Esophagus muscularis mucosa (tissue), 4 donors: ENCODE measurements around the gene MAP2. TPM values are rescaled to one million over a fixed set of nuclear protein-coding genes. Genes with fewer than 3 reads are reported as not detected.

Experiments
- DNase-seq: peaks from one replicate; pipeline ENCODE4 v3.0.0-alpha.2; 2017; ENCODE audit errors: extremely low spot score
- H3K27ac ChIP-seq, 4 donors: fragments of 200-600 bp; sonication (generic); replicated peaks in 1 of 4; 1 replicate in 3 of 4; 2 replicates in 1 of 4; pipeline ENCODE4 v1.5.1; 2016 to 2019; ENCODE audit warnings: mild to moderate bottlenecking in 1 of 4
- H3K27me3 ChIP-seq, 4 donors: fragments of 200-600 bp; sonication (generic); one replicate each; pipeline versions ENCODE4 v1.5.1 to v1.6.0; 2016 to 2019
- H3K36me3 ChIP-seq, 4 donors: fragments of 200-600 bp; sonication (generic); one replicate each; pipeline ENCODE4 v1.5.1; 2016 to 2019
- H3K4me1 ChIP-seq, 4 donors: fragments of 200-600 bp; sonication (generic); one replicate each; pipeline ENCODE4 v1.5.1; 2016 to 2019
- H3K4me3 ChIP-seq, 4 donors: fragments of 200-600 bp; sonication (generic); 1 replicate in 2 of 4; 2 replicates in 2 of 4; pipeline ENCODE4 v1.5.1; 2016 to 2019; ENCODE audit warnings: mild to moderate bottlenecking in 4 of 4, moderate library complexity in 1 of 4
- H3K9me3 ChIP-seq, 4 donors: fragments of 200-600 bp; sonication (generic); 1 replicate in 3 of 4; 2 replicates in 1 of 4; pipeline ENCODE4 v1.5.1; 2016 to 2019
- EP300 ChIP-seq: sonication (generic); formaldehyde crosslinking; IDR thresholded peaks from one replicate; pipeline ENCODE4 v1.6.1; 2017; ENCODE audit warnings: antibody characterized with exemption
- POLR2A ChIP-seq: fragments of 450-650 bp; IDR thresholded peaks from one replicate; pipeline ENCODE4 v1.6.1; 2017; ENCODE audit warnings: antibody characterized with exemption, moderate library complexity, mild to moderate bottlenecking, low read depth
- POLR2AphosphoS5 ChIP-seq, 2 donors: sonication (generic); formaldehyde crosslinking; IDR thresholded peaks; one replicate each; pipeline ENCODE4 v1.6.1; 2017; ENCODE audit warnings: antibody characterized with exemption in 2 of 2
- WGBS: methylation state at CpG from one replicate; pipeline ENCODE4 v1.1.5; 2018; 5-methylcytosine and 5-hydroxymethylcytosine counted together
- intact Hi-C: fragments of 100-400 bp; cut with DNase I; formaldehyde crosslinking; loops from one replicate; pipeline ENCODE4 v1.15.1; 2023
- total RNA-seq, 4 donors: library from RNA; depleted of rRNA; stranded (reverse); fragments of >200 nt; gene quantifications; one replicate each; pipeline versions ENCODE4 v1.1.0 to v1.2.1, GENCODE V29; 2016
- TF ChIP-seq, protein P1 (sequence below), 3 experiments: fragments of 200-600 bp in 2 of 3; fragments of 450-650 bp in 1 of 3; sonication (generic) in 2 of 3; IDR thresholded peaks; one replicate each; pipeline ENCODE4 v1.5.1; 2017 to 2019; ENCODE audit warnings: antibody characterized with exemption in 3 of 3, mild to moderate bottlenecking in 2 of 3, moderate library complexity in 1 of 3

The MAP2 gene
- total RNA-seq, 4 donors from 2014 or later: 11.1 to 62.6 (median 47.0) TPM

- no peak for DNase-seq
- H3K27ac ChIP-seq: no peak overlapping the region
- no peak for TF ChIP-seq POLR2AphosphoS5 (IDR thresholded peaks at IDR 0.05)
- TF ChIP-seq, protein P1, sequence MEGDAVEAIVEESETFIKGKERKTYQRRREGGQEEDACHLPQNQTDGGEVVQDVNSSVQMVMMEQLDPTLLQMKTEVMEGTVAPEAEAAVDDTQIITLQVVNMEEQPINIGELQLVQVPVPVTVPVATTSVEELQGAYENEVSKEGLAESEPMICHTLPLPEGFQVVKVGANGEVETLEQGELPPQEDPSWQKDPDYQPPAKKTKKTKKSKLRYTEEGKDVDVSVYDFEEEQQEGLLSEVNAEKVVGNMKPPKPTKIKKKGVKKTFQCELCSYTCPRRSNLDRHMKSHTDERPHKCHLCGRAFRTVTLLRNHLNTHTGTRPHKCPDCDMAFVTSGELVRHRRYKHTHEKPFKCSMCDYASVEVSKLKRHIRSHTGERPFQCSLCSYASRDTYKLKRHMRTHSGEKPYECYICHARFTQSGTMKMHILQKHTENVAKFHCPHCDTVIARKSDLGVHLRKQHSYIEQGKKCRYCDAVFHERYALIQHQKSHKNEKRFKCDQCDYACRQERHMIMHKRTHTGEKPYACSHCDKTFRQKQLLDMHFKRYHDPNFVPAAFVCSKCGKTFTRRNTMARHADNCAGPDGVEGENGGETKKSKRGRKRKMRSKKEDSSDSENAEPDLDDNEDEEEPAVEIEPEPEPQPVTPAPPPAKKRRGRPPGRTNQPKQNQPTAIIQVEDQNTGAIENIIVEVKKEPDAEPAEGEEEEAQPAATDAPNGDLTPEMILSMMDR (IDR thresholded peaks at IDR 0.05): no peak
- no peak for TF ChIP-seq POLR2A
- TF ChIP-seq EP300: no peak
- H3K4me3 ChIP-seq: no peak overlapping the region
- H3K9me3 ChIP-seq: peaks cover 0 to 7% (median 0%) of the 10 kb centered on the region in 4 donors
- no peaks in the 10 kb centered on the region for H3K4me1 ChIP-seq
- no peaks in the 10 kb centered on the region for H3K36me3 ChIP-seq
- no peaks in the 10 kb centered on the region for H3K27me3 ChIP-seq
- intact Hi-C loops: no loop called here
These were observed 338.7 kb downstream of the MAP2 start for GRCh38 chr2:209762563-209762962.

DNA sequence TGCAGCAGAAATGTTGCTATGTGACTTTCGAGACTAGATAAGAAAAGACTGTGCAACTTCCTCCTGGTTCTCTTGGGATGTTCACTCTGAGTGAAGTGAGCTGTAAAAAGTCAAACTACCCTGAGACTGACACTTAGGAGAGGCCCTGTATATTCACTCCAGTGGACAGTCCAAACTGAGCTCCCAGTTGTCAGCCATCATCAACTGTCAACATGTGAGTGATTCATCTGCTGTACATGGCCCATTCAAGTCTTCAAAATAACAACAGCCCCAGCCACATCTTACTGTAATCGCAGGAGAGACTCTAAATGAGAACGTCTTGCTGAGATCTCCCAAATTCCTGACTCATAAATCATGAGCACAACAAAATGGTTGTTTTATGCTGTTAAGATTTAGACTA is 339.3 kb downstream of the MAP2 start:
- no peaks in the 10 kb centered on the region for H3K36me3 ChIP-seq
- whole genome bisulfite sequencing: 51% methylated on average over 3 of the region's 3 CpGs
- TF ChIP-seq EP300: no peak
- TF ChIP-seq, protein P1 (IDR thresholded peaks at IDR 0.05): no peak
- TF ChIP-seq POLR2AphosphoS5 (IDR thresholded peaks at IDR 0.05): no peak
- TF ChIP-seq POLR2A: no peak
- H3K4me1 ChIP-seq: no peaks in the 10 kb centered on the region
- H3K27ac ChIP-seq: no peak overlapping the region
- peaks cover 0 to 7% (median 0%) of the 10 kb centered on the region in 4 donors for H3K9me3 ChIP-seq
- intact Hi-C loops: no loop called here
- H3K27me3 ChIP-seq: no peaks in the 10 kb centered on the region
- H3K4me3 ChIP-seq: no peak overlapping the region
- DNase-seq: no peak

DNA sequence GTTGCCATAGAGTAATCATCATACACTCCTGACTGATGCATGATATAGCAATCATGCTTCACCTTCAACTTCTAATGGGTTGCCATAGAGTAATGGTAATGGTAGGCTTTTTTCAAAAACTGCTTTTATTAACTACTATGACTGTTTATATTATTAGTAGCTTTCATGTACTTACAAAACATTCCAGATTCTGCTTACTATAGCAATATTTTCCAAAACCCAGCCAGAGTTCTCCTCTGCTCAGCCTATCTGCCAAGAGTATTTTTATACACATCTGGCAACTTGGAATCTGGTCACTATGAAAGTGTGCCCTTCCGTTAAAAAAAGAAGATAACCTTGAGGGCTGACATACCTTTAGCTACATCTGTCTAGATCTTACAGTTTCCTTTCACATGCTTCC is 342.8 kb downstream of the MAP2 start:
- Histone ChIP-seq H3K27me3 (peaks cover 0 to 28% (median 0%) of the 10 kb centered on the region in 4 donors), H3K4me3 (no peak overlapping the region), H3K27ac (no peak overlapping the region), H3K36me3 (no peaks in the 10 kb centered on the region), H3K9me3 (no peaks in the 10 kb centered on the region), H3K4me1 (peaks cover 4 to 7% (median 5%) of the 10 kb centered on the region in 4 donors)
- TF ChIP-seq EP300 (no peak), POLR2A (no peak), POLR2AphosphoS5 (IDR thresholded peaks at IDR 0.05) (no peak)
- TF ChIP-seq, protein P1 (IDR thresholded peaks at IDR 0.05): no peak
- 95% methylated on average over 1 of the region's 1 CpG for WGBS
- no peak for DNase-seq
- intact Hi-C loops: no loop called here

DNA sequence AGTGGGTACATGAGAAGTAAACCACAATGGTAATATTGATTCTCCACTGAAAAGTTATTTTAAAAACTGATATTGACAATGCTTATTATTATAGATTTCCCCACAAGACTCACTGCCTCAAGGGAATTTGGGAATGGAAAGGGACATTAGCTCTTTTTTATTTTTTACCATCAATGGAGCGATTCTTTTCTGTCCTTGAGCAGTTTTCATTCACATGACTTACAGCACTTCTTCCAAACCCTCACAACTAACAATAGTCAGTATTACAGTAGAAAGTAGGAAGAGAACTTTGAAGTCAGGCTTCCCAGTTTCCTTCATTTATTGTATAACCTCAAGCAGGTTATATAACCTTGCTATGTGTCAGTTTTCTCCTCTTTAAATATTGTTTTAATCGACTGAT is 343.5 kb downstream of the MAP2 start:
- no peaks in the 10 kb centered on the region for H3K36me3 ChIP-seq
- no peak for DNase-seq
- H3K4me1 ChIP-seq: peaks cover 4 to 13% (median 10%) of the 10 kb centered on the region in 4 donors
- H3K9me3 ChIP-seq: no peaks in the 10 kb centered on the region
- intact Hi-C loops: no loop called here
- H3K27me3 ChIP-seq: peaks cover 0 to 35% (median 0%) of the 10 kb centered on the region in 4 donors
- H3K4me3 ChIP-seq: no peak overlapping the region
- 69% methylated on average over 2 of the region's 2 CpGs for WGBS
- no peak overlapping the region for H3K27ac ChIP-seq
- TF ChIP-seq EP300: no peak
- TF ChIP-seq, protein P1 (IDR thresholded peaks at IDR 0.05): no peak
- TF ChIP-seq POLR2A: no peak
- no peak for TF ChIP-seq POLR2AphosphoS5 (IDR thresholded peaks at IDR 0.05)

- no peak for DNase-seq
- H3K27me3 ChIP-seq: peaks cover 0 to 47% (median under 1%) of the 10 kb centered on the region in 4 donors
These were observed 344.7 kb downstream of the MAP2 start for GRCh38 chr2:209768557-209768956.

More at GRCh38 chr2:209768557-209768956, 344.7 kb downstream of the MAP2 start:
- H3K9me3 ChIP-seq: no peaks in the 10 kb centered on the region
- H3K36me3 ChIP-seq: no peaks in the 10 kb centered on the region
- peaks cover 4 to 13% (median 10%) of the 10 kb centered on the region in 4 donors for H3K4me1 ChIP-seq
- intact Hi-C loops: no loop called here
- no peak overlapping the region for H3K27ac ChIP-seq
- TF ChIP-seq POLR2A: no peak
- TF ChIP-seq, protein P1 (IDR thresholded peaks at IDR 0.05): no peak
- TF ChIP-seq POLR2AphosphoS5 (IDR thresholded peaks at IDR 0.05): no peak
- no peak for TF ChIP-seq EP300
- H3K4me3 ChIP-seq: no peak overlapping the region
